GM06990 (cell line): ENCODE results near the gene CCL13.

Experiments used
- DNase-seq: peaks from one replicate; pipeline ENCODE4 v3.0.0-alpha.2; 2011; ENCODE audit not compliant: insufficient read length; ENCODE audit errors: extremely low read depth
- H3K27me3 ChIP-seq: replicated peaks from 2 replicates; pipeline ENCODE4 v1.6.0; 2011; ENCODE audit warnings: low read length; ENCODE audit not compliant: control insufficient read depth, insufficient read depth
- H3K36me3 ChIP-seq: 2 replicates; pipeline ENCODE4 v1.5.1; 2011; ENCODE audit warnings: low read length; ENCODE audit not compliant: control insufficient read depth, insufficient read depth
- H3K4me3 ChIP-seq: replicated peaks from 2 replicates; pipeline ENCODE4 v1.5.1; 2011; ENCODE audit warnings: low read depth, mild to moderate bottlenecking, control low read depth, low read length
- CTCF ChIP-seq: IDR thresholded peaks from 2 replicates; pipeline ENCODE4 v1.5.1; 2011; ENCODE audit warnings: low read length, control low read depth, mild to moderate bottlenecking, inconsistent platforms; ENCODE audit not compliant: insufficient read depth, poor library complexity, severe bottlenecking

The CCL13 gene

GRCh38 chr17:34386343-34386696 is 30.0 kb downstream of the CCL13 start:
- TF ChIP-seq CTCF, result no peak
- Histone ChIP-seq H3K36me3 (no peaks in the 10 kb centered on the region), H3K27me3 (peaks cover 2% of the 10 kb centered on the region; the same call in 1 of the 2 replicates), H3K4me3 (no peak overlapping the region)
- no peak for DNase-seq

GRCh38 chr17:34386697-34387550 is 30.6 kb downstream of the CCL13 start:
- peaks cover 2% of the 10 kb centered on the region; the same call in 1 of the 2 replicates for H3K27me3 ChIP-seq
- no peaks in the 10 kb centered on the region for H3K36me3 ChIP-seq
- H3K4me3 ChIP-seq, result no peak overlapping the region
- no peak for DNase-seq
- no peak for TF ChIP-seq CTCF

GRCh38 chr17:34387566-34387965 is 31.3 kb downstream of the CCL13 start:
- Histone ChIP-seq H3K4me3 (no peak overlapping the region), H3K36me3 (no peaks in the 10 kb centered on the region), H3K27me3 (peaks cover 2% of the 10 kb centered on the region; the same call in 1 of the 2 replicates)
- no peak for DNase-seq
- no peak for TF ChIP-seq CTCF

GRCh38 chr17:34389126-34389750 is 33.0 kb downstream of the CCL13 start:
- no peak overlapping the region; the same call in 1 of the 2 replicates for H3K4me3 ChIP-seq
- no peak for TF ChIP-seq CTCF

GRCh38 chr17:34390649-34391048 is 34.4 kb downstream of the CCL13 start:
- Histone ChIP-seq H3K27me3 (peaks cover 2% of the 10 kb centered on the region; the same call in 1 of the 2 replicates), H3K4me3 (no peak overlapping the region)
- TF ChIP-seq CTCF, result no peak

More at GRCh38 chr17:34389126-34389750, 33.0 kb downstream of the CCL13 start:
- DNase-seq, result no peak
- Histone ChIP-seq H3K27me3 (peaks cover 2% of the 10 kb centered on the region; the same call in 1 of the 2 replicates), H3K36me3 (no peaks in the 10 kb centered on the region)

More at GRCh38 chr17:34390649-34391048, 34.4 kb downstream of the CCL13 start:
- no peak for DNase-seq
- H3K36me3 ChIP-seq, result no peaks in the 10 kb centered on the region
